ENCODE measurements around the gene ZNF470. TPM values are rescaled to one million over a fixed set of nuclear protein-coding genes. Genes with fewer than 3 reads are reported as not detected.
A peak's percentile ranks its signal among the peaks of the same experiment; 100 is the strongest.

ZNF470 gene
- total RNA-seq, 1 donor from 2014 or later: 3.3 TPM

GRCh38 chr19:56608274-56608964 is 41.2 kb downstream of the ZNF470 start:
- no peak for DNase-seq (ENCODE audit: extremely low read depth, low read depth, low spot score)

- DNase-seq (ENCODE audit: extremely low read depth, low read depth, low spot score): no peak
These were observed 44.0 kb downstream of the ZNF470 start for GRCh38 chr19:56611288-56611687.

- DNase-seq (ENCODE audit: extremely low read depth, low read depth, low spot score): no peak
These were observed 45.5 kb downstream of the ZNF470 start for GRCh38 chr19:56612737-56613136.

GRCh38 chr19:56613639-56614038 is 46.4 kb downstream of the ZNF470 start:
- DNase-seq (ENCODE audit: extremely low read depth, low read depth, low spot score): no peak

GRCh38 chr19:56617531-56617930 is 50.3 kb downstream of the ZNF470 start:
- no peak for DNase-seq (ENCODE audit: extremely low read depth, low read depth, low spot score)

GRCh38 chr19:56619121-56619520 is 51.9 kb downstream of the ZNF470 start:
- no peak for DNase-seq (ENCODE audit: extremely low read depth, low read depth, low spot score)

- DNase-seq (ENCODE audit: extremely low read depth, low read depth, low spot score): no peak
These were observed 55.1 kb downstream of the ZNF470 start for GRCh38 chr19:56622374-56622773.

- DNase-seq (ENCODE audit: extremely low read depth, low read depth, low spot score): no peak
These were observed 55.7 kb downstream of the ZNF470 start for GRCh38 chr19:56623006-56623405.

GRCh38 chr19:56625708-56626107 is 58.4 kb downstream of the ZNF470 start:
- DNase-seq (ENCODE audit: extremely low read depth, low read depth, low spot score): no peak

- DNase-seq (ENCODE audit: extremely low read depth, low read depth, low spot score): no peak
These were observed 65.8 kb downstream of the ZNF470 start for GRCh38 chr19:56633021-56633420.

GRCh38 chr19:56637976-56638555 is 70.8 kb downstream of the ZNF470 start:
- peak; percentile 29 for DNase-seq (ENCODE audit: extremely low read depth, low read depth, low spot score)

Other genes with a start within 250 kb of the ZNF470 start
- gene ZNF582, start 173.9 kb upstream of the ZNF470 start, total RNA-seq: 1.2 and 4.0 TPM in 2 replicates
- 1.9 and 6.4 TPM in 2 replicates for gene ZNF583, start 163.1 kb upstream of the ZNF470 start, total RNA-seq
- gene ZNF667, start 90.1 kb upstream of the ZNF470 start, total RNA-seq: 2.6 and 4.0 TPM in 2 replicates
- gene ZNF471, start 59.6 kb upstream of the ZNF470 start, total RNA-seq: 2.2 and 2.8 TPM in 2 replicates
- 5.4 and 6.3 TPM in 2 replicates for gene ZFP28, start 28.5 kb upstream of the ZNF470 start, total RNA-seq
- 24.4 and 24.8 TPM in 2 replicates for gene ZNF71, start 27.8 kb downstream of the ZNF470 start, total RNA-seq
- gene SMIM17, start 75.7 kb downstream of the ZNF470 start, total RNA-seq: 0.58 and 1.2 TPM in 2 replicates
- 0.18 and 0.34 TPM in 2 replicates for gene ZNF835, start 104.3 kb downstream of the ZNF470 start, total RNA-seq

All from glomerular endothelial cell (primary cell).